ENCODE data around the gene CRIM1. TPM values are rescaled to one million over a fixed set of nuclear protein-coding genes. Genes with fewer than 3 reads are reported as not detected.

The CRIM1 gene
- total and polyA plus RNA-seq, 5 donors from 2014 or later, result 0.15 to 2.7 (median 0.74) TPM

DNA sequence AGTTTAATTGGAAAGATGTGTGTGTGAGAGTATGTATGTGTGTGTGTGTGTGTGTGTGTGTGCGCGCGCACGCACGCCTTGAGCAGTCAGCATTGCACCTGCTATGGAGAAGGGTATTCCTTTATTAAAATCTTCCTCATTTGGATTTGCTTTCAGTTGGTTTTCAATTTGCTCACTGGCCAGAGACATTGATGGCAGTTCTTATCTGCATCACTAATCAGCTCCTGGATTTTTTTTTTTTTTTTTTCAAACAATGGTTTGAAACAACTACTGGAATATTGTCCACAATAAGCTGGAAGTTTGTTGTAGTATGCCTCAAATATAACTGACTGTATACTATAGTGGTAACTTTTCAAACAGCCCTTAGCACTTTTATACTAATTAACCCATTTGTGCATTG lies 194.4 kb downstream of the CRIM1 start:
- H3K27ac ChIP-seq (ENCODE audit: insufficient read depth, low read length, poor library complexity, severe bottlenecking), result no peak overlapping the region
- no peaks in the 10 kb centered on the region for H3K9me3 ChIP-seq (ENCODE audit: control insufficient read depth in 2 of 2, low read length in 2 of 2)
- H3K4me3 ChIP-seq (ENCODE audit: low read depth, low read length), result no peak overlapping the region
- Mint-ChIP-seq H3K27ac (peak overlapping the region in 1 of 3 donors; percentile 58), H3K36me3 (peaks cover 39% of the 10 kb centered on the region), H3K4me1 (peaks cover 0 to 9% (median 4%) of the 10 kb centered on the region in 4 donors), H3K27me3 (no peaks in the 10 kb centered on the region), H3K4me3 (no peak overlapping the region), H3K9me3 (no peaks in the 10 kb centered on the region)
- DNase-seq, result no peak
- H3K4me1 ChIP-seq (ENCODE audit: control insufficient read depth, insufficient read depth, low read length, poor library complexity, severe bottlenecking), result no peaks in the 10 kb centered on the region
- ATAC-seq (ENCODE audit: low read depth in 2 of 2), result no peak
- peaks cover 39% of the 10 kb centered on the region for H3K36me3 ChIP-seq (ENCODE audit: control insufficient read depth, insufficient read depth, low read length)
- H3K27me3 ChIP-seq (ENCODE audit: control insufficient read depth, insufficient read depth, low read length), result no peaks in the 10 kb centered on the region

DNA sequence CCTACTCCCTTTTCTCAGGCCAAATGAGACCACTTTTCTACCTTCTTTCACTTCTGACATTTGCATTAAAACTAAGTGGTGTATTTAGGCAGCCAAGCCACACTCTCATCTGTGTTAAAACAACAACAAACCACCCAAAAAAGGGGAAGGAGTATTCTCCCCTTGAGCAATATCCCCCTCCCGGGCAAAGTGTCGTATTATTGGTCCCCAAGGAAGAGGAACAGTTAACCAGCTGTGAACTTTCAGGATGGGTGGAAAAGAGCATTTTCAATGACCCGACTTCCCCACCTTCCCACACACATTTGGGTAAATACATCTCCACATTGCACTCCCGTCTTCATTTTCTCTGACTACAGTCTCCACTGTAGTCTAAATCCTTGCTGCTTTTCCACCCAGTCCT lies 198.1 kb downstream of the CRIM1 start:
- no peaks in the 10 kb centered on the region for H3K27me3 Mint-ChIP-seq
- DNase-seq (no peak), ATAC-seq (ENCODE audit: low read depth in 2 of 2) (no peak)
- no peak overlapping the region for H3K27ac ChIP-seq (ENCODE audit: insufficient read depth, low read length, poor library complexity, severe bottlenecking)
- H3K4me1 ChIP-seq (ENCODE audit: control insufficient read depth, insufficient read depth, low read length, poor library complexity, severe bottlenecking), result no peaks in the 10 kb centered on the region
- H3K9me3 Mint-ChIP-seq, result no peaks in the 10 kb centered on the region
- peaks cover 40% of the 10 kb centered on the region for H3K36me3 Mint-ChIP-seq
- no peaks in the 10 kb centered on the region for H3K27me3 ChIP-seq (ENCODE audit: control insufficient read depth, insufficient read depth, low read length)
- no peaks in the 10 kb centered on the region for H3K9me3 ChIP-seq (ENCODE audit: control insufficient read depth in 2 of 2, low read length in 2 of 2)
- H3K36me3 ChIP-seq (ENCODE audit: control insufficient read depth, insufficient read depth, low read length), result peaks cover 50% of the 10 kb centered on the region
- H3K27ac Mint-ChIP-seq, result peak overlapping the region in 1 of 3 donors; percentile 4
- H3K4me3 ChIP-seq (ENCODE audit: low read depth, low read length), result no peak overlapping the region
- no peak overlapping the region for H3K4me3 Mint-ChIP-seq
- H3K4me1 Mint-ChIP-seq, result peaks cover 0 to 9% (median 7%) of the 10 kb centered on the region in 4 donors

DNA sequence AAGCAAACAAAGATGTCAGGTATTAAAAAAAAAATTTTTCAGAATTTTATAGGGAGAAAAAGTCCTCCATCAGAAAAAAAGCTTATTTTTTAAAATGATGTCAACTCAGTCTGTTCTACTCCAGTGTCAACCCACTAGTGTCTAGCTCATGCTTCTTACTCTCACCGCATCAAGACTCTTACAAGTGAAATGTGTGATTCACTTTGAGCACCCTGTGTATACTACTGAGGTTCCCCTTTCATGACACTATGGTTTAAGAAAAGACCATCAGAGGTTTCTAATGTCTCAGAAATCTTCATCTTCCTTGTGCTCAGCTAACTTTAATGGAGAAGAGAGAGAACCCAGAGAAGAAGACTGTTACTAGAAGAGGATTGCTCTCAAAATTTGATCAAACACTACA lies 199.0 kb downstream of the CRIM1 start:
- Histone ChIP-seq H3K27ac (ENCODE audit: insufficient read depth, low read length, poor library complexity, severe bottlenecking) (no peak overlapping the region), H3K9me3 (ENCODE audit: control insufficient read depth in 2 of 2, low read length in 2 of 2) (no peaks in the 10 kb centered on the region), H3K36me3 (ENCODE audit: control insufficient read depth, insufficient read depth, low read length) (peaks cover 47% of the 10 kb centered on the region), H3K4me1 (ENCODE audit: control insufficient read depth, insufficient read depth, low read length, poor library complexity, severe bottlenecking) (no peaks in the 10 kb centered on the region), H3K27me3 (ENCODE audit: control insufficient read depth, insufficient read depth, low read length) (no peaks in the 10 kb centered on the region), H3K4me3 (ENCODE audit: low read depth, low read length) (no peak overlapping the region)
- H3K27ac Mint-ChIP-seq, result no peak overlapping the region
- DNase-seq (no peak), ATAC-seq (ENCODE audit: low read depth in 2 of 2) (no peak)
- no peaks in the 10 kb centered on the region for H3K9me3 Mint-ChIP-seq
- peaks cover 0 to 7% (median 5%) of the 10 kb centered on the region in 4 donors for H3K4me1 Mint-ChIP-seq
- peaks cover 41% of the 10 kb centered on the region for H3K36me3 Mint-ChIP-seq
- no peak overlapping the region for H3K4me3 Mint-ChIP-seq
- H3K27me3 Mint-ChIP-seq, result no peaks in the 10 kb centered on the region

DNA sequence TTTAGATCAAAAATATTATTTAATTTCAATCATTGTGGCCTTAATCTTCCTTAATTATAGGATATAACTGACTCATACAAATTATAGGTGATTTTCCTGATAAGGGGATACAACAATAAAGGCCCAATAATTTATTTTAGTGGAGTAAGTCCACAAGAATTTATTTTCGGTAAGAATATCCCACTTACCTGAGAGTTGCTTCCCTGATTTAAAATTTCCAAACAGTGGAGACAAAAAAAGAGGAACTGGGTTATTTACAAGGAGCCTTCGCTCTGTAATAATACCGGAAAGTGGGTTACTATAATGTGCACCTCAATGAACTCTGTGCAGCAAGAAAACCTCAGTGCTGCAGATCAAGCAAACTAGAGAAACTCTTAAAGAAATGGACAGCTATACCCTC lies 200.2 kb downstream of the CRIM1 start:
- peaks cover 41% of the 10 kb centered on the region for H3K36me3 Mint-ChIP-seq

GRCh38 chr2:36556842-36557241 lies 201.3 kb downstream of the CRIM1 start:
- H3K36me3 ChIP-seq (ENCODE audit: control insufficient read depth, insufficient read depth, low read length), result peaks cover 39% of the 10 kb centered on the region
- Mint-ChIP-seq H3K27ac (no peak overlapping the region), H3K4me3 (no peak overlapping the region), H3K27me3 (no peaks in the 10 kb centered on the region), H3K4me1 (peaks cover 0 to 7% (median 3%) of the 10 kb centered on the region in 4 donors), H3K36me3 (peaks cover 44% of the 10 kb centered on the region), H3K9me3 (no peaks in the 10 kb centered on the region)
- ATAC-seq (ENCODE audit: low read depth in 2 of 2) (no peak), DNase-seq (no peak)
- no peaks in the 10 kb centered on the region for H3K4me1 ChIP-seq (ENCODE audit: control insufficient read depth, insufficient read depth, low read length, poor library complexity, severe bottlenecking)
- no peaks in the 10 kb centered on the region for H3K9me3 ChIP-seq (ENCODE audit: control insufficient read depth in 2 of 2, low read length in 2 of 2)
- no peak overlapping the region for H3K4me3 ChIP-seq (ENCODE audit: low read depth, low read length)
- H3K27me3 ChIP-seq (ENCODE audit: control insufficient read depth, insufficient read depth, low read length), result no peaks in the 10 kb centered on the region
- H3K27ac ChIP-seq (ENCODE audit: insufficient read depth, low read length, poor library complexity, severe bottlenecking), result no peak overlapping the region

More for the DNA sequence above, 200.2 kb downstream of the CRIM1 start:
- Mint-ChIP-seq H3K27me3 (no peaks in the 10 kb centered on the region), H3K4me1 (peaks cover 0 to 7% (median 3%) of the 10 kb centered on the region in 4 donors), H3K4me3 (no peak overlapping the region), H3K9me3 (no peaks in the 10 kb centered on the region), H3K27ac (no peak overlapping the region)
- no peaks in the 10 kb centered on the region for H3K27me3 ChIP-seq (ENCODE audit: control insufficient read depth, insufficient read depth, low read length)
- H3K36me3 ChIP-seq (ENCODE audit: control insufficient read depth, insufficient read depth, low read length), result peaks cover 49% of the 10 kb centered on the region
- no peak overlapping the region for H3K4me3 ChIP-seq (ENCODE audit: low read depth, low read length)
- H3K4me1 ChIP-seq (ENCODE audit: control insufficient read depth, insufficient read depth, low read length, poor library complexity, severe bottlenecking), result no peaks in the 10 kb centered on the region
- no peak for ATAC-seq (ENCODE audit: low read depth in 2 of 2)
- no peaks in the 10 kb centered on the region for H3K9me3 ChIP-seq (ENCODE audit: control insufficient read depth in 2 of 2, low read length in 2 of 2)
- DNase-seq, result no peak
- no peak overlapping the region for H3K27ac ChIP-seq (ENCODE audit: insufficient read depth, low read length, poor library complexity, severe bottlenecking)

GRCh38 chr2:36559221-36559942 lies 203.8 kb downstream of the CRIM1 start:
- peak overlapping the region in 2 of 3 donors; percentile 7 to 82 for H3K27ac Mint-ChIP-seq
- H3K27me3 ChIP-seq (ENCODE audit: control insufficient read depth, insufficient read depth, low read length), result no peaks in the 10 kb centered on the region
- DNase-seq (no peak), ATAC-seq (ENCODE audit: low read depth in 2 of 2) (no peak)
- no peak overlapping the region for H3K4me3 ChIP-seq (ENCODE audit: low read depth, low read length)
- no peaks in the 10 kb centered on the region for H3K4me1 ChIP-seq (ENCODE audit: control insufficient read depth, insufficient read depth, low read length, poor library complexity, severe bottlenecking)
- no peaks in the 10 kb centered on the region for H3K9me3 Mint-ChIP-seq
- H3K4me3 Mint-ChIP-seq, result no peak overlapping the region
- H3K9me3 ChIP-seq (ENCODE audit: control insufficient read depth in 2 of 2, low read length in 2 of 2), result no peaks in the 10 kb centered on the region
- no peak overlapping the region for H3K27ac ChIP-seq (ENCODE audit: insufficient read depth, low read length, poor library complexity, severe bottlenecking)
- H3K27me3 Mint-ChIP-seq, result no peaks in the 10 kb centered on the region
- peaks cover 47% of the 10 kb centered on the region for H3K36me3 Mint-ChIP-seq
- H3K4me1 Mint-ChIP-seq, result peaks cover 0 to 12% (median 4%) of the 10 kb centered on the region in 4 donors
- peaks cover 28% of the 10 kb centered on the region for H3K36me3 ChIP-seq (ENCODE audit: control insufficient read depth, insufficient read depth, low read length)

DNA sequence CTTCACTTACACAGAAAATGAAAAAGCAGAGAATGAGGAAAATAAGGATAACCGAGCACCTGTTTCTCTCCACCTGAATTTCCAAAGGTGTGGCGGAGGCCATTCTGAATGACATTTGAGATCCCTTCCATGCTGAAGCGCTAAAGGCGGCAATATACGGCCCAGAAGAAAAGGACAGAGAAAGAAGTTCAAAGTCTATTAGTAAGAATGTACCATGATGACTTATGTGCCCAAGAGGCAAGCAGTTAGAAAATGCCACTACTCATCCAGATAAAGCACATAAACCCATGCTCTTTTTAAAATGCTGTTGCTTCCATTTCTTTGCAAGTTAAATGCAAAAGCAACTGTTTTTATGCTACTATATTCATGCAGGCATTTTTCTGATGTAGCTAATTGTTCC lies 205.1 kb downstream of the CRIM1 start:
- H3K36me3 Mint-ChIP-seq, result peaks cover 48% of the 10 kb centered on the region
- H3K4me3 ChIP-seq (ENCODE audit: low read depth, low read length), result no peak overlapping the region
- H3K4me3 Mint-ChIP-seq, result no peak overlapping the region
- no peaks in the 10 kb centered on the region for H3K27me3 ChIP-seq (ENCODE audit: control insufficient read depth, insufficient read depth, low read length)
- H3K4me1 ChIP-seq (ENCODE audit: control insufficient read depth, insufficient read depth, low read length, poor library complexity, severe bottlenecking), result no peaks in the 10 kb centered on the region
- no peak overlapping the region for H3K27ac ChIP-seq (ENCODE audit: insufficient read depth, low read length, poor library complexity, severe bottlenecking)
- H3K9me3 Mint-ChIP-seq, result no peaks in the 10 kb centered on the region
- DNase-seq, result no peak
- H3K36me3 ChIP-seq (ENCODE audit: control insufficient read depth, insufficient read depth, low read length), result peaks cover 20% of the 10 kb centered on the region
- no peaks in the 10 kb centered on the region for H3K9me3 ChIP-seq (ENCODE audit: control insufficient read depth in 2 of 2, low read length in 2 of 2)
- no peak for ATAC-seq (ENCODE audit: low read depth in 2 of 2)
- peaks cover 0 to 11% (median 6%) of the 10 kb centered on the region in 4 donors for H3K4me1 Mint-ChIP-seq
- no peaks in the 10 kb centered on the region for H3K27me3 Mint-ChIP-seq
- peak overlapping the region in 1 of 3 donors; percentile 2 for H3K27ac Mint-ChIP-seq
